KG1 (cell line): Measurements from ENCODE around the gene RPL10A.

Experiments used
- DNase-seq: peaks from one replicate; lab custom pipeline; 2025; lab: John Stamatoyannopoulos, UW

RPL10A gene

DNA sequence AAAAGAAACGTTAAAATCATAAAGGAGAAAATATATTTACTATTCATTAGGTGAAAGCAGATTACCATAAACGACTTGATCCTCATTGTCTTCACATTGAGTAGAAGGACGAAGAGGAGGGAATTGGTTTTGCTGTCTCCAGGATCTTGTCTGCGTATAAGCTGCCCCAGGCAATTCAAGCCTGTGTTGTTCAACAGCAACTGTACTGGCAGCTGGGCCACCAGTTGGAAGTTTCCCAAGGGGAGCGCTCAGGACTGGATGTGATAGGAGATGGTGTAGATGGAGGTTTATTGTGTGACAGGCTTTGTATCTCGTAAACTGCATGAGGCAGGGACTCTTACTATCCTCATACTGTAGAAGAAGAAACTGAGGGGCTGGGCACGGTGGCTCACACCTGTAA, 20.0 kb upstream of the RPL10A start:
- no peak for DNase-seq

GRCh38 chr6:35449287-35449881, 18.8 kb upstream of the RPL10A start:
- DNase-seq = peak; percentile 21

DNA sequence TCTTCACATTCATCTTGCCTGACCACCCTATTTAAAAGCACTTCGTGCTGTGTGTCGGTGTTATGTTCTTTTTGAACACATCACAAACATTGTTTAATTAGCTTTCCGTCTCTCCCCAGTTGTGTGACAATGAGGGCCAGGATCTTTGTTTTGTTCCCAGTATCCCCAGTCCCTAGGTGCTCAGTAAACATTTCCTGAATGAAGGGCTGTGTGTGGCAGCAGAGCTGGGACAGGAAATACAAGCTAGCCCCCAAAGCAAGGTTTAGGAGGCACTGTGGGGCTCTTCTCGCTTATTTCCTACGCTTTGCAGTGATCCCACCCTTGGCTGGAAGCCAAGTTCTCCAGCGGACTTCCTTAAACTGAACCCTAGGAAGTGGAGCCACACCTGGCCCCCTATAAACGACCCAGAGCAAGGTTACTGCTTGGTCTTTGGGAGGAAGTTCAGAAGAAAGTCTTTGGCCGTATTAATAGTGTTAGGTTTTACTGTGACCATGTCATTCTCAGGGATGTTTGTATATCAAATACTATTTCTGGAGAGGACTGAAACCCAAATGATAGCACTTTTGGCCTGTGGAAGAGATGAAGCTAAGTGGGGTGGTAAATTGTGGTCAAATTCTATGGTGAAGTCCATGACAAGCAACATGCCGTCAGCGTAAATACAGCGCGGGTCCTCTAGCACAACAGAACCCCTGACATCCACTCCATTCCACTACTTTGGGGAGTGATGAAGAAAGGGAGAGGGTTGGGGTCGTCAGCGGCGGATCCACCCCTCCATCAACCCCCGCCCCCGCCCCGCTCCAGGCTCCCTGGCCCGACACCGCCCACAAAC, 16.6 kb upstream of the RPL10A start:
- no peak for DNase-seq

GRCh38 chr6:35452183-35453090, 15.8 kb upstream of the RPL10A start, which contains the start of gene FANCE:
TSS of gene FANCE (plus strand) at chr6:35452338. CDS start at chr6:35452546, 208 bp downstream.
- peak; percentile 73 for DNase-seq

- no peak for DNase-seq
Measured at GRCh38 chr6:35453236-35453635, 15.0 kb upstream of the RPL10A start.

- no peak for DNase-seq
Measured at GRCh38 chr6:35454391-35455110, 13.7 kb upstream of the RPL10A start.

- DNase-seq = no peak
Measured at GRCh38 chr6:35457907-35458306, 10.3 kb upstream of the RPL10A start.

DNA sequence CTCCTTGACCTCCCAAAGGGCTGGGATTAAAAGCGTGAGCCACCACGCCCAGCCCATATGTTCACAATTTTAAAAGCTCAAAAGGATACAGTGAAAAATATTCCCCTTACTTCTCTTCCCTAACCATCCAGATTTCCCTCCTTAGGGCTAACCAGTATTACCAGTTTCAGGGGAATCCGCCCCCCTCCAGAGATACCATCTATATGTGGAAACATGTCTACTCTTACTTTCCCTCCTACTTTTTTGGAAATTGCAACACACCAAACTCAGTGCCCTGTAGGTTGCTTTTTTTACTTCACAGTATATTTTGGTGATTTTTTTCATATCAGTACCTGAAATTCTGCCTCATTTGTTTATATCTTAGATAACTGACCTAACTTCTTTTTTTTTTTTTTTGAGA, 6.9 kb upstream of the RPL10A start:
- DNase-seq = no peak

GRCh38 chr6:35463292-35463691, 4.9 kb upstream of the RPL10A start:
- DNase-seq = no peak

DNA sequence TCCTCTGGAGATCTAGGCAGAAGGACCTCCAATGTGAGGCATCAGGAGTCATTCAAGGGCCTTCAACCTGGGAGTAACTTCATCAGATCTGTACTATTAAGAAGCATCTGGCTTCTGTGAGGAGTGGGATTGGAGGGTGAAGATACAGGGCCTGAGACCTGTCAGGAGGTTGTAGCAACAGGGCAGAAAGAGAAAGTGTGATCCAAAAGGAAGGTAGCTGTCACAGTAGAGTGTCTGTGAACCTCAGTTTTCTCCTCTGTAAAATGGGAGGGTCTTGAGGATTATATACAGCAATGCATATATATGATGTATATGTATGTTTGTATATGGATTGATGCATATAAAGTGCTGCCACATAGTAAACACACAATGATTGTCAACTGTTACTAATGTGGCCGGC, 2.6 kb upstream of the RPL10A start:
- no peak for DNase-seq

DNA sequence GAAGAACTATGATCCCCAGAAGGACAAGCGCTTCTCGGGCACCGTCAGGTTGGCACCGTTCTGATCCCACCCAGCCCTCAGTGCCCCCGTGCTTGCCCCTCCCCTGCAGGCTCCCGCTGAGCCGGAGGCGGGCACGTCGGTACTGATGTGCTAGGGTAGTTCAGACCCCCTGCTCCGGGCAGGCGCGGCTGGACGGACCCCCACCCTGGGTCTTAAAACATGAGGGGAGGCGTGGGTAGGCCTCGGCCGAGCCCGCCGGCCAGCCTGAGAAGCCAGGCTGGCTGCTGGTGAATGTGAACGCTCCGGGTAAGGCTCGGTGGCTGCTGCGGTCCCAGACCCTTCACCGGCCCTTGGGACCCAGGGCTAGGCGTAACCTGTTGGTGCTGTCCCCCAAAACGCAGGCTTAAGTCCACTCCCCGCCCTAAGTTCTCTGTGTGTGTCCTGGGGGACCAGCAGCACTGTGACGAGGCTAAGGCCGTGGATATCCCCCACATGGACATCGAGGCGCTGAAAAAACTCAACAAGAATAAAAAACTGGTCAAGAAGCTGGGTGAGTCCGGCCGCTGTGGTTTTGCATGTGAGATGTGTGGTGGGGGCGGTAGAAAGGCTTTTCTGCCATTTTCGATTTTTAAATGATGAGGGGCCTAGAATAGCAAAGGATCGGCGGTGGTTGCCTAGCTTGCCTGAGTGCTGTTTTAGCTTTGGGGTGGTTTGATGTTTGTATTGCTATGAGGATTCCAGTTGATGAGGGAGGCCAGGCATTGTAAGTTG, 964 bp downstream of the RPL10A start:
- no peak for DNase-seq

- no peak for DNase-seq
Measured at GRCh38 chr6:35469751-35470662, 1.8 kb downstream of the RPL10A start.

GRCh38 chr6:35470663-35471120, 2.5 kb downstream of the RPL10A start:
- DNase-seq = no peak

- DNase-seq = no peak
Measured at GRCh38 chr6:35471836-35472345, 3.7 kb downstream of the RPL10A start.

DNA sequence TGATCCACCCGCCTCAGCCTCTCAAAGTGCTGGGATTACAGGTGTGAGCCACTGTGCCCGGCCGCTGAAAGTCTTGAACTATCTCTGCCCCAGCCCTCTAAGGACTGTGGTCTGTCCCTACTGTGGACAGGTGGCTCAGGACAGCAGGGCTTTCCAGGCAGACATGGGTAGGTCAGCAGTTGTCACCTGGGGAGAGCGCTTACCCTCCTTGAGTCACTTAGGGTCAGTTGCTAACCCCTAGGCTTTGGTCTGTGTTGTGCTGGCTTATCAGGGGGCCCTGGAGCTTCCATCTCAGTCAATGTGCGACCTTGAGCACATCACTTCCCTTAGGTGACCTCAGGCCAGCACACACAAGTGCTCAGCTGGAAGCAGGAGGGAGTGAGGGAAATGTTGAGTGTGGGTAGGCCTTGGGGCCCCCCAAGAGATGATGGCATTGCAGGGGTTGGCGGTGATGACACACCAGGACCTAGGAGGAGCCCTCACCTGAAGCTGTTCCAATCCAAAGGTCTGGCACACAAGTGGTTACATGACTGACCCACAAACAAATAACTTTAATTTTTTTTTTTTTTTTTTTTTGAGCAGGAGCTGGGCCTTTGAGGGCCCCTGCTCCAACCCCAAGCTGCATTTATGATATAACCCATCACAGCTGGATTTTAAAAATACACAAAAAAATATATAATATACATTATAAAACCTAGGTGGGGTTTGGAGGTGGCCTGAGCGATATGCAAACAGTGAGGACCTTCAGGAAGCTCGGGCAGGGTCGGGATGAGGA, 5.1 kb downstream of the RPL10A start:
- no peak for DNase-seq

DNA sequence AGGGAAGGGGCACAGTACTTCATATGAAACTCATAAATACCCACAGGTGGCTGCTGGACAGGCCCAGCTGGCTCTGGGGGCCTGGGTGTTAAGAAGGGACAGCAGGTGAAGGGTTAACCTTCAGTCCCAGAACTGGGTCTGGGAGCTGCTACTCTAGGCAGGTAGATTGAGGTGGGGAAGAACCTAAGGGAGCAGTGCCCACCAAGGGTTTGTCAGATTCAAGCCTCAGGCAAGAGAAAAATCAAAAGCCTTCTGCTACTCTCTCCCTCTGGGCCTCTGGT, 5.6 kb downstream of the RPL10A start:
- no peak for DNase-seq

DNA sequence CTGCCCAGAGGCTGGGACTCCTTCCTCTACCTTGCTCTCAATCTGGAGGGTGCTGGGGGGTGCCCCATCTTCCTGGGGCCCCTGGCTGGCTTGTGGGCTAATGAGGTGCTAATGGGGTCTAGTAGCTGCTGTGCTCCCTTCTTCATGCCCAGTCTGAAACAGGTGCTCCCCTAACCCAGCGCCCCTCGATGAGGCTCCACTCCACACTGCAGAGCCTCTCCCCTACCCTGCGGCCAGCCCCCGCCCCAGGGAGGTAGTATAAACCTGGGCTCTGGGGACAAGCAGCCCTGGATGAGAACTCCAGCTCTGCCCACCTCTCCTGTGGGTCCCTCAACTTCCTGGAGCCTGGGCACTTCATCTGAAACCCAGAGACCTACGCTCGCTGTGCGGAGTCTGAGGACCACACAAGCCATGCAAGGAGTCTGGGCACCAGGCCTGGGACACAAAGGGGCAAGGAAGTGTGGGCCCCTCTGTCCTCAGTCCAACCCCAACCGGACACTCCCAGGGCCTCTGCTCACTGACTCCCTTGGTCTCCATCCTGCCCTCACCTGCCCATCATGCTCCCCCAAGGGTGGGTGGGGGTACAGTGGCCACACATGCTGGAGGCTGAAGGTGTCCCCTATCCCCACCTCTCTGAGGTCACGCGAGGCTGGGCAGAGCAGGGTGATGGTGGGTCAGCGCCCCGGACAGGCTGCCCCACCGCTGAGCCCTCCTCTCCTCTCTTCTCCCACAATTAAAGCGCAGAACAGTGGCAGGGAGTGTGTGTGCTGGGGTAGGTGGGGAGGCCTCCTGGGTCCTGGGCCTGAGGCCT, 6.1 kb downstream of the RPL10A start:
- no peak for DNase-seq

DNA sequence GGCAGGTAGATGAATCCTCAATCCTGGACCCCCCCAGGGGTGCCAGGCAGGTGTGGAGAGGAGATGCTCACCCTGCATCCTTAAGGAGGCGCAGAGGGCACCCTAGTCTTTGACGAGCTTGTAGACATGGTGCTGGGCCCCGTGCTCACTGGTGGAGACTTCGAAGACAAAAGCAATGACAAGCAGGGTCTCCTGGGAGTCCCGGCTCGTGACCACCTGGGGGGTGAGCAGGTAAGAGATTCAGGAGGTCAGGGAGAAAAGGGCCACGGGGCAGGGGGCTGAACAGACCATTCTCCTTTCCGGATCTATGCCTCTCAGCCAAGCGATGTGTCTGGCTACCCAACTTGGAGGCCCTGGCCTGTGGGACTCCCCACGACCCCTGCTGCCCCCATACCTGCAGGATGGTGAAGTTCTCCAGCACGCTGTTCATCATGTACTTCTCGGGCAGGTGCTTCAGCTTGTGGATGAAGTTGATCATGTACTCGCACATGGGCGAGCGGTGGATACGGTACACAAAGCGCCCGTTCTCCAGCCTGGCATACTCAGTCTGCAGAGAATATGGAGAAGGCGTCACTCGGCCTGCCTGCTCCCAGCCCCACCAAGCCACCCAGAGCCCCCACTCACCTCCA, 6.9 kb downstream of the RPL10A start:
- DNase-seq = no peak
